H9 (cell line): ENCODE data around the gene NCKAP5L. TPM values are rescaled to one million over a fixed set of nuclear protein-coding genes. Genes with fewer than 3 reads are reported as not detected.

Experiments
- DNase-seq: peaks from one replicate; pipeline ENCODE4 v3.0.0-alpha.2; 2017
- H2AFZ ChIP-seq: one replicate; pipeline ENCODE4 v1.6.1; 2013; ENCODE audit warnings: mild to moderate bottlenecking, low read length, control low read depth, moderate library complexity
- H2AK5ac ChIP-seq: 2 replicates; pipeline ENCODE4 v1.6.1; 2013; ENCODE audit warnings: low read length, control low read depth, mixed read lengths; ENCODE audit not compliant: insufficient read length
- H2BK120ac ChIP-seq: one replicate; pipeline ENCODE4 v1.6.1; 2013; ENCODE audit warnings: low read depth, mild to moderate bottlenecking, low read length, control low read depth, inconsistent platforms; ENCODE audit not compliant: poor library complexity, severe bottlenecking
- H2BK12ac ChIP-seq: 2 replicates; pipeline ENCODE4 v1.6.1; 2013; ENCODE audit warnings: low read length, control low read depth, mixed read lengths, low read depth; ENCODE audit not compliant: insufficient read length
- H2BK15ac ChIP-seq: 2 replicates; pipeline ENCODE4 v1.6.1; 2013; ENCODE audit warnings: low read depth, low read length, control low read depth
- H2BK20ac ChIP-seq: one replicate; pipeline ENCODE4 v1.6.1; 2013; ENCODE audit warnings: low read depth, mild to moderate bottlenecking, low read length, control low read depth, inconsistent platforms; ENCODE audit not compliant: poor library complexity, severe bottlenecking
- H2BK5ac ChIP-seq: 2 replicates; pipeline ENCODE4 v1.6.1; 2013; ENCODE audit warnings: low read length, control low read depth, mixed read lengths; ENCODE audit not compliant: insufficient read length
- H3K14ac ChIP-seq: 2 replicates; pipeline ENCODE4 v1.6.1; 2013; ENCODE audit warnings: low read length, control low read depth; ENCODE audit not compliant: insufficient read depth
- H3K18ac ChIP-seq: 2 replicates; pipeline ENCODE4 v1.6.1; 2013; ENCODE audit warnings: low read depth, mild to moderate bottlenecking, mixed read lengths, low read length, control low read depth; ENCODE audit not compliant: insufficient read length
- H3K23ac ChIP-seq: 2 replicates; pipeline ENCODE4 v1.6.1; 2013; ENCODE audit warnings: low read length, control low read depth, mixed read lengths, low read depth; ENCODE audit not compliant: insufficient read length
- H3K23me2 ChIP-seq: 2 replicates; pipeline ENCODE4 v1.6.1; 2013; ENCODE audit warnings: low read depth, mild to moderate bottlenecking, mixed read lengths, low read length, control low read depth; ENCODE audit not compliant: insufficient read length, poor library complexity, severe bottlenecking
- H3K27ac ChIP-seq: 2 replicates; pipeline ENCODE4 v1.5.1; 2013; ENCODE audit warnings: low read length, control low read depth, mixed read lengths, low read depth; ENCODE audit not compliant: insufficient read length
- H3K27me3 ChIP-seq: 2 replicates; pipeline ENCODE4 v1.6.1; 2013; ENCODE audit warnings: low read length, control low read depth, inconsistent platforms; ENCODE audit not compliant: insufficient read depth
- H3K4ac ChIP-seq: 2 replicates; pipeline ENCODE4 v1.6.1; 2013; ENCODE audit warnings: low read depth, mild to moderate bottlenecking, control low read depth, inconsistent platforms, low read length, moderate library complexity
- H3K4me1 ChIP-seq: 2 replicates; pipeline ENCODE4 v1.6.1; 2013; ENCODE audit warnings: low read length, control low read depth, inconsistent platforms; ENCODE audit not compliant: insufficient read depth
- H3K4me2 ChIP-seq: 2 replicates; pipeline ENCODE4 v1.6.1; 2013; ENCODE audit warnings: low read length, control low read depth, mixed read lengths; ENCODE audit not compliant: insufficient read length, insufficient read depth
- H3K56ac ChIP-seq: 2 replicates; pipeline ENCODE4 v1.6.1; 2013; ENCODE audit warnings: low read depth, mild to moderate bottlenecking, mixed read lengths, low read length, control low read depth; ENCODE audit not compliant: insufficient read length
- H3K79me1 ChIP-seq: 2 replicates; pipeline ENCODE4 v1.6.1; 2013; ENCODE audit warnings: low read depth, mild to moderate bottlenecking, moderate library complexity, low read length, control low read depth, inconsistent platforms; ENCODE audit not compliant: insufficient read depth, poor library complexity, severe bottlenecking
- H3K79me2 ChIP-seq: 2 replicates; pipeline ENCODE4 v1.6.1; 2013; ENCODE audit warnings: low read length, control low read depth, inconsistent platforms; ENCODE audit not compliant: insufficient read depth
- H3K9ac ChIP-seq: 2 replicates; pipeline ENCODE4 v1.6.1; 2013; ENCODE audit warnings: low read length, control low read depth, mixed read lengths; ENCODE audit not compliant: insufficient read length; ENCODE audit errors: extremely low read depth
- H3K9me3 ChIP-seq: one replicate; pipeline ENCODE4 v1.6.1; 2013; ENCODE audit warnings: low read depth, low read length, inconsistent platforms; ENCODE audit not compliant: control insufficient read depth
- H3T11ph ChIP-seq: one replicate; pipeline ENCODE4 v1.6.1; 2013; ENCODE audit warnings: mild to moderate bottlenecking, low read length, control low read depth, inconsistent platforms
- H4K20me1 ChIP-seq: one replicate; pipeline ENCODE4 v1.6.1; 2013; ENCODE audit not compliant: control insufficient read depth, insufficient read length, insufficient read depth
- H4K5ac ChIP-seq: 2 replicates; pipeline ENCODE4 v1.6.1; 2013; ENCODE audit warnings: low read depth, mild to moderate bottlenecking, mixed read lengths, low read length, control low read depth; ENCODE audit not compliant: insufficient read length
- H4K8ac ChIP-seq: replicated peaks from 2 replicates; pipeline ENCODE4 v1.6.1; 2013; ENCODE audit warnings: low read length, control low read depth, mixed read lengths, low read depth; ENCODE audit not compliant: insufficient read length
- H4K91ac ChIP-seq: 2 replicates; pipeline ENCODE4 v1.6.1; 2013; ENCODE audit warnings: low read depth, mild to moderate bottlenecking, moderate library complexity, mixed read lengths, low read length, control low read depth; ENCODE audit not compliant: insufficient read length
- H3K27ac Mint-ChIP-seq, 3 experiments: 2 replicates in 2 of 3; 3 replicates in 1 of 3; pipeline ENCODE4 v1.8.0; 2020 to 2021; ENCODE audit warnings: mixed read lengths in 3 of 3, mild to moderate bottlenecking in 1 of 3, moderate library complexity in 1 of 3
- H3K27me3 Mint-ChIP-seq: 2 replicates; pipeline ENCODE4 v1.8.0; 2021; ENCODE audit warnings: low read depth, mild to moderate bottlenecking, moderate library complexity, mixed read lengths
- H3K36me3 Mint-ChIP-seq, 3 experiments: 2 replicates in 2 of 3; 3 replicates in 1 of 3; pipeline ENCODE4 v1.8.0; 2020 to 2021; ENCODE audit warnings: low read depth in 3 of 3, mixed read lengths in 3 of 3; ENCODE audit not compliant: insufficient read depth in 1 of 3
- H3K4me1 Mint-ChIP-seq, 2 experiments: 2 replicates each; pipeline ENCODE4 v1.8.0; 2020; ENCODE audit warnings: mixed read lengths in 2 of 2
- H3K4me3 Mint-ChIP-seq, 2 experiments: 2 replicates in 1 of 2; 3 replicates in 1 of 2; pipeline ENCODE4 v1.8.0; 2020 to 2021; ENCODE audit warnings: mild to moderate bottlenecking in 2 of 2, mixed read lengths in 2 of 2, moderate library complexity in 1 of 2
- H3K9me3 Mint-ChIP-seq, 2 experiments: 2 replicates in 1 of 2; 3 replicates in 1 of 2; pipeline ENCODE4 v1.8.0; 2020; ENCODE audit warnings: mild to moderate bottlenecking in 2 of 2, mixed read lengths in 2 of 2, moderate library complexity in 1 of 2
- WGBS: extraction: QIAGEN DNeasy Blood & Tissue Kit; methylation state at CpG from one replicate; pipeline ENCODE4 v1.1.7; 2013; ENCODE audit warnings: missing lambda C conversion rate, low lambda C conversion rate, mixed read lengths; ENCODE audit not compliant: insufficient read length; ENCODE audit errors: extremely low coverage; 5-methylcytosine and 5-hydroxymethylcytosine counted together
- total RNA-seq: library from RNA; stranded (reverse); gene quantifications from 2 replicates; pipeline ENCODE4 v1.2.1, GENCODE V29; 2021
- TF ChIP-seq, protein P1 (sequence below): fragments of 200-600 bp; sonication (generic); conservative IDR thresholded peaks from 3 replicates; pipeline ENCODE4 v1.8.0; 2021; ENCODE audit warnings: antibody characterized with exemption, mild to moderate bottlenecking

NCKAP5L gene
- total RNA-seq, 1 experiment from 2014 or later: 27.7 TPM

DNA sequence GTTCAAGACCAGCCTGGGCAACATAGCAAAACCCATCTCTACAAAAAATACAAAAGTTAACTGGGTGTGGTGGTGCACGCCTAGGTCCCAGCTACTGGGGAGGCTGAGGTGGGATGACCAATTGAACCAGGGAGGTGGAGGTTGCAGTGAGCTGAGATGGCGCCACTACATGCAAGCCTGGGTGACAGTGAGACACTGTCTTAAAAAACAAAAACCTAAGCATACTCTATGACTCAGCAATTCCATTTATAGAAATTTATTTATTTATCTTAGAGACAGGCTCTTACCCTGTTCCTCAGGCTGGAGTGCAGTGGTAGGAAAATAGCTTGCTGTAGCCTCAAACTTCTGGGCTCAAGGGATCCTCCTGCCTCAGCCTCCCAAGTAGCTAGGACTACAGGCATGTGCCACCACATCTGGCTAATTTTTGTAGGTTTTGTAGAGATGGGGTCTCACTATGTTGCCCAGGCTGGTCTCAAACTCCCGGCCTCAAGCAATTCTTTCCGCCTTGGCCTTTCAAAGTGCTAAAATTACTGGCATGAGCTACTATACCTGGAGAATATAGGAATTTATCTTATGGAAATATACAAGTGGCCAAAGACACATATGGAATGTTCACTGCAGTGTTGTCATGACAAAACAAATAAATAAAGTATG is 43.3 kb downstream of the NCKAP5L start:
- Histone ChIP-seq H4K20me1 (no peaks in the 10 kb centered on the region), H3K4me1 (no peaks in the 10 kb centered on the region), H3K79me2 (no peaks in the 10 kb centered on the region), H3K4ac (no peak overlapping the region), H2BK20ac (no peak overlapping the region), H3K27me3 (peaks cover 3% of the 10 kb centered on the region; the same call in 1 of the 2 replicates), H3K14ac (no peak overlapping the region), H2BK120ac (no peak overlapping the region), H3K27ac (no peak overlapping the region), H4K5ac (no peak overlapping the region), H3K79me1 (no peaks in the 10 kb centered on the region), H3K9me3 (no peaks in the 10 kb centered on the region), H3T11ph (no peak overlapping the region), H3K23ac (no peak overlapping the region), H2BK12ac (no peak overlapping the region), H4K91ac (no peak overlapping the region), H2AFZ (no peak overlapping the region), H3K4me2 (no peak overlapping the region), H3K56ac (no peak overlapping the region), H3K18ac (no peak overlapping the region), H3K9ac (no peak overlapping the region), H2BK15ac (no peak overlapping the region), H2AK5ac (no peak overlapping the region), H3K23me2 (no peaks in the 10 kb centered on the region), H2BK5ac (no peak overlapping the region), H4K8ac (no peak overlapping the region)
- H3K36me3 Mint-ChIP-seq: peaks cover 0 to 5% (median 5%) of the 10 kb centered on the region in 3 experiments; a peak in 5 of 7 replicates
- DNase-seq: no peak
- no peak overlapping the region for H3K27ac Mint-ChIP-seq
- TF ChIP-seq, protein P1, sequence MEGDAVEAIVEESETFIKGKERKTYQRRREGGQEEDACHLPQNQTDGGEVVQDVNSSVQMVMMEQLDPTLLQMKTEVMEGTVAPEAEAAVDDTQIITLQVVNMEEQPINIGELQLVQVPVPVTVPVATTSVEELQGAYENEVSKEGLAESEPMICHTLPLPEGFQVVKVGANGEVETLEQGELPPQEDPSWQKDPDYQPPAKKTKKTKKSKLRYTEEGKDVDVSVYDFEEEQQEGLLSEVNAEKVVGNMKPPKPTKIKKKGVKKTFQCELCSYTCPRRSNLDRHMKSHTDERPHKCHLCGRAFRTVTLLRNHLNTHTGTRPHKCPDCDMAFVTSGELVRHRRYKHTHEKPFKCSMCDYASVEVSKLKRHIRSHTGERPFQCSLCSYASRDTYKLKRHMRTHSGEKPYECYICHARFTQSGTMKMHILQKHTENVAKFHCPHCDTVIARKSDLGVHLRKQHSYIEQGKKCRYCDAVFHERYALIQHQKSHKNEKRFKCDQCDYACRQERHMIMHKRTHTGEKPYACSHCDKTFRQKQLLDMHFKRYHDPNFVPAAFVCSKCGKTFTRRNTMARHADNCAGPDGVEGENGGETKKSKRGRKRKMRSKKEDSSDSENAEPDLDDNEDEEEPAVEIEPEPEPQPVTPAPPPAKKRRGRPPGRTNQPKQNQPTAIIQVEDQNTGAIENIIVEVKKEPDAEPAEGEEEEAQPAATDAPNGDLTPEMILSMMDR: no peak
- H3K9me3 Mint-ChIP-seq: peaks cover 5 to 6% of the 10 kb centered on the region in 2 experiments
- peaks cover 32% of the 10 kb centered on the region for H3K27me3 Mint-ChIP-seq
- 0 out of 4 replicates have a peak, but pooled peaks cover 0 to under 1% of the 10 kb centered on the region in 2 experiments for H3K4me1 Mint-ChIP-seq
- H3K4me3 Mint-ChIP-seq: no peak overlapping the region
- WGBS: no CpG with 5 or more reads among the region's 4 CpGs
